ENCODE data around the gene NFIC.

NFIC gene

GRCh38 chr19:3513229-3514140 is 147.1 kb downstream of the NFIC start:
- no peak for DNase-seq

DNA sequence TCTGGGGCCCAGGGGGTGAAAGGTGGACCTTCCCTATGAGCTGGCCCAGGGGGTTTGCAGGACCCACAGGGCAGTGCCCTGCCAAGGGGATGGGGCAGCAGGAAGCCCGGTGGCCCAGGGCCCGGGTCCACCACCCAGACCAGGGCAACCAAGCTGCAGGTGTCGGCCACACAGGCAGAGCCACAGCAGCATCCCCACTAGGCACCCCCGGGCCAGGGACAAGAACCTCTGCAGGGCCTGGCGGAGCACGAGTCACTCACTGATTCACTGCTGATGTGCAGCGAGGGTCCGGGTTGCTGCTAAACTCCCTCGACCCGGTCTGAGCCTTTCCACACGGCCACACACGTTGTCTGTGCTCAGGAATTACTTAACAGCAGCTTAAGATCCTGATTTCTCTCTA is 148.5 kb downstream of the NFIC start:
- no peak for DNase-seq

DNA sequence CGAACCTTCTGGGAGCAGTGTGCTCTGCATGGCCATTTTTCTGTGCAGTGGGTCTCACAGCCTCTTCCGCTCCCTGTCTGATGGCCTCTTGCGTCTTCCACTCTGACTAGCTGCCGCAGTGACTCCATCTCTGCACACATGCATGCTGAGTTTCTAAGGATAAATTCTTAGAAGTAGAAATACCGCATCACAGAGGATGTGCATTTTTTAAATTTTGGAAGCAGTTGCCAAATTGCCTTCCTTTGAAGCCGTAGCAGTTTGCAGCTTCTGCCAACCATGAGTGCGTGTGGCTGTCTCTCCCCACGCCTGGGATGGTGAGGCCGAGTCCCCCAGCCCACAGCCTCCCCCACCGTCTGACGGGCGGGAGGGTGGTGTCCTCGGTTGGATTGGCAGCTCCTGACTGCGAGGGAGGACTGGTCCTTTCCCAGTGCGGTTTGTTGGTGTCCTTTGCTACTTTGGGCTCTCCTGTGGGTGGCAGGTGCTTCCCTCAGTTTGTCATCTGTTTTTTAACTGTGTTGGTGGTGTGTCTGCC is 149.6 kb downstream of the NFIC start:
- no peak for DNase-seq

DNA sequence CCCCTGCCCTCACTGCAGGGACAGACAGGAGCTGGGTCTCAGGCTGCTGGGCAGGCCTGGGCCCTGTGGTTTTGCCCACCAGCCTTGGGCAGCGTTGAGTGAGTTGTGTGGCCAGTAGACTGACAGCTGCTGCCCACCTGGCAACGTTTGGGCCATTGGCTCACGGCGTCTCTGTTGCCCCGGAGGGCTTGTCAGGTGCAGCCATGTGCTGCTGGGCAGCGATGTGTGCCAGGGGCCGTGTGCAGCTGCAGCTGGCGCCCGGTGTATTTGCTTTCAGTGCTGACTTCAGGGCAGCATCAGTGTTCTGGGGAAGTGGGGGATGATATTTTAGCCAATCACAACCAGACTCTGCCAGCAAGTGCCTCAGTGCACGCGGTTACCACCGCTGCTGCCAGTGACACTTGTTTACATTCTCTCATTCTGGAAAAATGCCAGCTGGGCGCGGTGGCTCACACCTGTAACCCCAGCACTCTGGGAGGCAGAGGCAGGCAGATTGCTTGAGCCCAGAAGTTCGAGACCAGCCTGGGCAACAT is 150.4 kb downstream of the NFIC start:
- peak; percentile 42 to 62 for DNase-seq

- DNase-seq, result no peak
Observed at GRCh38 chr19:3517638-3518037, 151.3 kb downstream of the NFIC start.

DNA sequence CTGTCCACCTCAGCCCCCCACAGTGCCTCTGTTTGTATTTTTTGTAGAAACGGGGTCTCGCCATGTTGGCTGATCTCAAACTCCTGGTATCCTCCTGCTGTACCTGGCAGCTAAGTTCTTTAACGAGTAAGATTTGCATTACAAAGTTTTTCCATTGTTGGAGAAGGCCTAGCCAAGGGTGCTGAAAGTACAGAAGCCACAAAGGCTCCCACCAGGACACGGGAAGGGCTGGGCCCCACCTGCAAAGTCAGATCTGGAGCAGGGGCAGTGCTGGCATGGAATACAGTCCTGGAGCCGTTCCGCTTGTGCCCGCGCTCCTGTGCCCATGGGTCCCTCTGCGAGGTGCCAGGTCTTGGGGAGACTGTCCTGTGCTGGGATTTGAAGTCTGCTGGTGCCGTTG is 151.9 kb downstream of the NFIC start:
- no peak for DNase-seq

- DNase-seq, result no peak
Observed at GRCh38 chr19:3518659-3519058, 152.3 kb downstream of the NFIC start.
